HepG2 (cell line): ENCODE measurements around the gene GBA3.

ENCODE experiments used
- ARID2 ChIP-seq: sonication (generic); formaldehyde crosslinking; IDR thresholded peaks from 2 replicates; pipeline ENCODE4 v1.8.1; 2022; ENCODE audit warnings: mild to moderate bottlenecking, missing genetic modification reagents, borderline replicate concordance
- ATF7 ChIP-seq, 2 experiments: fragments of 450-650 bp in 1 of 2; sonication (generic) in 1 of 2; formaldehyde crosslinking in 1 of 2; IDR thresholded peaks; 2 replicates each; pipeline versions ENCODE4 v1.4.0 to v1.6.1; 2016 to 2020; ENCODE audit warnings: antibody characterized with exemption in 1 of 2, mild to moderate bottlenecking in 1 of 2, missing genetic modification reagents in 1 of 2
- GFI1 ChIP-seq: sonication (generic); formaldehyde crosslinking; IDR thresholded peaks from 2 replicates; pipeline ENCODE4 v1.5.0; 2020; ENCODE audit warnings: missing genetic modification reagents, mild to moderate bottlenecking, borderline replicate concordance
- HINFP ChIP-seq: sonication (generic); formaldehyde crosslinking; IDR thresholded peaks from 2 replicates; pipeline ENCODE4 v1.4.0; 2020; ENCODE audit warnings: low read depth, mild to moderate bottlenecking, missing genetic modification reagents
- NR2F1 ChIP-seq, 2 experiments: fragments of 450-650 bp in 1 of 2; formaldehyde crosslinking in 1 of 2; IDR thresholded peaks; 2 replicates each; pipeline versions ENCODE4 v1.5.0 to v1.6.1; 2016 to 2020; ENCODE audit warnings: mild to moderate bottlenecking in 1 of 2, missing compliant biosample characterization in 1 of 2, missing genetic modification reagents in 1 of 2, moderate library complexity in 1 of 2
- WIZ ChIP-seq: sonication (generic); formaldehyde crosslinking; IDR thresholded peaks from 2 replicates; pipeline ENCODE4 v1.5.1; 2020; ENCODE audit warnings: mild to moderate bottlenecking, missing genetic modification reagents
- ZFP37 ChIP-seq: sonication (generic); formaldehyde crosslinking; IDR thresholded peaks from 2 replicates; pipeline ENCODE4 v1.4.0; 2020; ENCODE audit warnings: missing genetic modification reagents, borderline replicate concordance
- ZKSCAN1 ChIP-seq: fragments of 150-350 bp; IDR thresholded peaks from 2 replicates; pipeline ENCODE4 v1.6.1; 2014; ENCODE audit warnings: low read length
- ZNF773 ChIP-seq: sonication (generic); formaldehyde crosslinking; IDR thresholded peaks from 2 replicates; pipeline ENCODE4 v1.4.0; 2020; ENCODE audit warnings: missing genetic modification reagents, borderline replicate concordance
- ZNF850 ChIP-seq: sonication (generic); formaldehyde crosslinking; conservative IDR thresholded peaks from 2 replicates; pipeline ENCODE4 v1.9.0; 2021; ENCODE audit warnings: mild to moderate bottlenecking, missing genetic modification reagents
- TF ChIP-seq, protein P1 (sequence below): sonication (generic); IDR thresholded peaks from 2 replicates; pipeline ENCODE4 v1.6.1; 2016; ENCODE audit warnings: low read depth, borderline replicate concordance
- TF ChIP-seq, protein P2 (sequence below): sonication (generic); formaldehyde crosslinking; IDR thresholded peaks from 2 replicates; pipeline ENCODE4 v1.5.0; 2020; ENCODE audit warnings: mild to moderate bottlenecking, missing genetic modification reagents, moderate library complexity
- TF ChIP-seq, protein P3 (sequence below): sonication (generic); formaldehyde crosslinking; IDR thresholded peaks from 2 replicates; pipeline ENCODE4 v1.5.0; 2020; ENCODE audit warnings: mild to moderate bottlenecking, missing genetic modification reagents

- TF ChIP-seq, protein P1, sequence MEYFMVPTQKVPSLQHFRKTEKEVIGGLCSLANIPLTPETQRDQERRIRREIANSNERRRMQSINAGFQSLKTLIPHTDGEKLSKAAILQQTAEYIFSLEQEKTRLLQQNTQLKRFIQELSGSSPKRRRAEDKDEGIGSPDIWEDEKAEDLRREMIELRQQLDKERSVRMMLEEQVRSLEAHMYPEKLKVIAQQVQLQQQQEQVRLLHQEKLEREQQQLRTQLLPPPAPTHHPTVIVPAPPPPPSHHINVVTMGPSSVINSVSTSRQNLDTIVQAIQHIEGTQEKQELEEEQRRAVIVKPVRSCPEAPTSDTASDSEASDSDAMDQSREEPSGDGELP, result no peak
- TF ChIP-seq, protein P2, sequence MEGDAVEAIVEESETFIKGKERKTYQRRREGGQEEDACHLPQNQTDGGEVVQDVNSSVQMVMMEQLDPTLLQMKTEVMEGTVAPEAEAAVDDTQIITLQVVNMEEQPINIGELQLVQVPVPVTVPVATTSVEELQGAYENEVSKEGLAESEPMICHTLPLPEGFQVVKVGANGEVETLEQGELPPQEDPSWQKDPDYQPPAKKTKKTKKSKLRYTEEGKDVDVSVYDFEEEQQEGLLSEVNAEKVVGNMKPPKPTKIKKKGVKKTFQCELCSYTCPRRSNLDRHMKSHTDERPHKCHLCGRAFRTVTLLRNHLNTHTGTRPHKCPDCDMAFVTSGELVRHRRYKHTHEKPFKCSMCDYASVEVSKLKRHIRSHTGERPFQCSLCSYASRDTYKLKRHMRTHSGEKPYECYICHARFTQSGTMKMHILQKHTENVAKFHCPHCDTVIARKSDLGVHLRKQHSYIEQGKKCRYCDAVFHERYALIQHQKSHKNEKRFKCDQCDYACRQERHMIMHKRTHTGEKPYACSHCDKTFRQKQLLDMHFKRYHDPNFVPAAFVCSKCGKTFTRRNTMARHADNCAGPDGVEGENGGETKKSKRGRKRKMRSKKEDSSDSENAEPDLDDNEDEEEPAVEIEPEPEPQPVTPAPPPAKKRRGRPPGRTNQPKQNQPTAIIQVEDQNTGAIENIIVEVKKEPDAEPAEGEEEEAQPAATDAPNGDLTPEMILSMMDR (CRISPR knock-in tag), result no peak
- TF ChIP-seq ARID2 (no peak), ZKSCAN1 (no peak), WIZ (CRISPR knock-in tag) (no peak), ZNF850 (CRISPR knock-in tag) (no peak), GFI1 (CRISPR knock-in tag) (no peak), ZFP37 (no peak), ZNF773 (CRISPR knock-in tag) (no peak), NR2F1 (CRISPR knock-in tag; IDR thresholded peaks at IDR 0.05) (no peak), HINFP (CRISPR knock-in tag) (no peak), ATF7 (IDR thresholded peaks at IDR 0.05) (no peak), ATF7 (CRISPR knock-in tag; IDR thresholded peaks at IDR 0.05) (no peak)
- TF ChIP-seq, protein P3, sequence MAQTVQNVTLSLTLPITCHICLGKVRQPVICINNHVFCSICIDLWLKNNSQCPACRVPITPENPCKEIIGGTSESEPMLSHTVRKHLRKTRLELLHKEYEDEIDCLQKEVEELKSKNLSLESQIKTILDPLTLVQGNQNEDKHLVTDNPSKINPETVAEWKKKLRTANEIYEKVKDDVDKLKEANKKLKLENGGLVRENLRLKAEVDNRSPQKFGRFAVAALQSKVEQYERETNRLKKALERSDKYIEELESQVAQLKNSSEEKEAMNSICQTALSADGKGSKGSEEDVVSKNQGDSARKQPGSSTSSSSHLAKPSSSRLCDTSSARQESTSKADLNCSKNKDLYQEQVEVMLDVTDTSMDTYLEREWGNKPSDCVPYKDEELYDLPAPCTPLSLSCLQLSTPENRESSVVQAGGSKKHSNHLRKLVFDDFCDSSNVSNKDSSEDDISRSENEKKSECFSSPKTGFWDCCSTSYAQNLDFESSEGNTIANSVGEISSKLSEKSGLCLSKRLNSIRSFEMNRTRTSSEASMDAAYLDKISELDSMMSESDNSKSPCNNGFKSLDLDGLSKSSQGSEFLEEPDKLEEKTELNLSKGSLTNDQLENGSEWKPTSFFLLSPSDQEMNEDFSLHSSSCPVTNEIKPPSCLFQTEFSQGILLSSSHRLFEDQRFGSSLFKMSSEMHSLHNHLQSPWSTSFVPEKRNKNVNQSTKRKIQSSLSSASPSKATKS (CRISPR knock-in tag), result no peak
Measured at GRCh38 chr4:22766068-22766467, 73.3 kb downstream of the GBA3 start.
